AML-193 (cell line): ENCODE data around the gene STC2.

Source experiments
- DNase-seq, 2 experiments: peaks; one replicate each; lab custom pipeline; 2025; lab: John Stamatoyannopoulos, UW

STC2 gene

DNA sequence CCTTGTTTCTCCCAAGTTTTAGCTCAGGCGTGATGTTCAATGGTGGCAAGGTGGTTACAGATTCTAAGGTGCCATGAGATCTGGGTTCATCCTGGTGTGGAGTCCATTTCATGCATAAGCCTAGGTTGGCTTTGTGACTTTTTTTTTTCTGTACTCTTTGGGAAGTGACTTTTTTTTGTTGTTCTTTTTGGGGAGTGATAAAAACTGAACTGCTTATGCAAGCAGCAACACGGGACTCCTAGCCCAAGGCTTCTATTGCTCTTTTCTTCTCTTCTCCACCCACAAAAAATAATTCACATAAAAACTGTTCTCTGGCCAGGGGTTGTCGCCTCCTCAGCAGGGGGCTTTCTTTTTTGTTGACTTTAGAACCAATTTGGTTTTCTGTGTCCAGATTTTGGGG is 15.4 kb downstream of the STC2 start:
- DNase-seq, result no peak

DNA sequence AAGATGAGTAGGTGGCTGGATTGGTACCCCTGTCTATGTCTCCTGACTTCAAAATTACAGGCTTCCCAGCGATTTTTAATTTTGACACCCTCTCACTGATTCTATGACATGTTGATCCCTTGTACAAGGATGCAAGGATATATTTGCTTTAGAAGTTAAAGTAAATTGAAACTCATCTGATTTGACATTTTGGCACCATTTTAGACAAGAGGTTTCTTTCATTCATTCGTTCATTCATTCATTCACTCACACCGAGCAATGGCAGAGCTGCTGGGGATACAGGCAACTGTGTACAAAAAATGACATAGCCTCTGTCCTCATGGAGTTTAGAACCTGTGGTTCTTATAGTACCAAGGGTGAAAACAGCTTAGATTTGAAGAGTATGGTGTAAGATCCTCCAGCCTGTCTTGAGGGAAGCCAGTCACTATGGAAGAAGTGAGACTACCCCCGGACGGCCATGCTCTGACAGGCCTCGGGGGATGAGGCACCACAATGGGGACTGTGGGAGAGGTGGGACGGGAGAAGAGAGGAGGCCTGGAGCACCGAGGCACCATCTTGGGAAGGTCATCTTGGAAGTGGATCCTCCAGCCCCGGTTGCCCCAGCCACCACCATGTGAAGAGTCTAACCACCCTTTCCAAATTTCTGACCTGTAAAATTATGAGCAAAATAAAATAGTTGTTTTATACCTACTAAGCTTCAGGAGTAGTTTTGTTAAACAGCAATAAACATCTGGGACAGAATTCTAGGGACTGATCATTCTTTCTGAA is 16.2 kb downstream of the STC2 start:
- DNase-seq, result no peak

DNA sequence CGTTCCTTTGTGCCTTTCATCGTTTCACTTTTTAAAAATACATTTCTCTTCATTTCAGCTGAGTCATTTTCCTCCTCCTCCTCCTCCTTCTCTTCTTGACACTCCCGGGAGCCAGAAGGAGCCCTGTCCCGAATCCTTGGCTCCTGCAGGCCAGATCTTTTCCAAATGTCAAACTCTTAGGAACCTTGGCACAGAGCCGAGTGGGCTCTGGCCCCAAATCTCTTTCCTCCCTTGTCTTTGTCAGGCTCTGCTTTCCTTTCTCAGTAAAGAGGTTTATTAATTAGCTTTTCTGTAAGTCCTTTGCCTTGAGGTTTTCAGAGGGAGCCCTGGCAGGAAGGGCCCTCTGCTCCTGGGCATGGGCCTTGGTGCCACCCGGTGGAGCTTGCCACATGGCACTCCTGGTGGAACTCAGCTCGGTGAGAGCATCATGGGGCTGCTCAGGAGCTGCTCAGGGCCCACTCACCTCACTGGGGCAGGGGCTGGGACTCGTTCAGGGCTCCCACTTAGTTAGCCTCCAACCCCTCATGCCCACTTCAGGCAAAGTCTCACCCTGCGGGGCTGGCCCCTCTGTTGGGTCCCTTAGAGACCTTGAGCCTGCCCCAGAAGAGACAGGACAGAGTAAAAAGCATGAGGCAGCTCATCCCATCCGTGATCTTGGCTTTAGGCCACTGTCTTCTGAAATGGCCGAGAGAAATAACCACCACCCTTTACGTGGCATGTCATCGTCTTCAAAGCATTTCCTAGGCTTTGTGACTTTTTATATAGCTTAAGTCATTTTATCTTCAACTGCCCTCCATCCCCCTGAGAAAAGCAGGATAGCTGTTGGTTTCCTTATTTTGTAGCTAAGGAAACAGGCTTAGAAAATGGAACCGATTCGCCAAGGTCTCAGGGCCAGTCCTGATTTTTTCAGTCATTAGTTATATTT is 17.1 kb downstream of the STC2 start:
- DNase-seq, result no peak

DNA sequence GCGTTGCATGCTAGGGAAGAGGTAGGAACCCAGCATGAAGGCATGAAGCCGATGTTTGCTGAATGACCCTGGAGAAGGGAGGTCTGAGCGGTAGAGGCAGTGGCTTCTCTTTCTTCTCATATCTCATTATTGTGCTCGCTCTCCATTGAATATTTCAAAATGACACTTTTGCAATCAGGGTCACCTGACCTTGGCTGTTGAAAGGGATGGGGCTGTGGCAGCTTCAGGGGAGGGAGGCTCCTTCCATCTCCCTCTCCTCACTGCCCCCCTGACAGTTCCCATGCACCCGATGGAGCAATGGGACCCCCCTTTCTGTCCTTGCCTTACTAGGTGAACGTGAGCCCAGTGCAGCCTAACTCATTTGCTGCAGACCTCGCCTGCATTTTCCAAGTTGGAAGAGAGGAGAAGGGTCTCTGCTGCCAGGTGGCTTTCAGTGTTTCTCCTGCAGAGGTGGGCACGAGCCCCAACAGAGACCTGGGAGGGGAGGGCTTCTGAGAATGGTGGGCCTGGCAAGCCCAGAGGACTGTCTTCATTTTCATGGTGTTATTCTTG is 17.9 kb downstream of the STC2 start:
- DNase-seq, result peak; percentile 36 to 41

DNA sequence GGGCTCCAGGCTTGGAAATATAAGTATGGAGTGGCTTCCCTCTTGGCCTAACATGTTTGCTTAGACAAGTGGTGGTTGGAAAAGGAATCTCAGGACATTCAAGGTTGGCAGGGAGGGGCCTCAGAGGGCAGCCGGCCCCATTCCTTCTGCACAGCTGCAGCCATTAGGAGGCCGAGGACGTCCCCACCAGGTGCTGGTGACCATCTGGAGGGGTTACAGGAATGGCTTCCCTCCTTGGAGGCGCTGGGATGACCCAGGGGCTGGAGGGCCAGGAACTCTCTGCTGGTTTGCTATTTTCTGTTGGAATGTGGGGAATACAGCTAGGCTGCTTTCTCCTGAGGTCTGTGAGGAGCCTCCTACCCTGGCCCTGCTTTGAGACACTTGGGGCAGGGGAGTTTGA is 18.5 kb downstream of the STC2 start:
- no peak for DNase-seq

DNA sequence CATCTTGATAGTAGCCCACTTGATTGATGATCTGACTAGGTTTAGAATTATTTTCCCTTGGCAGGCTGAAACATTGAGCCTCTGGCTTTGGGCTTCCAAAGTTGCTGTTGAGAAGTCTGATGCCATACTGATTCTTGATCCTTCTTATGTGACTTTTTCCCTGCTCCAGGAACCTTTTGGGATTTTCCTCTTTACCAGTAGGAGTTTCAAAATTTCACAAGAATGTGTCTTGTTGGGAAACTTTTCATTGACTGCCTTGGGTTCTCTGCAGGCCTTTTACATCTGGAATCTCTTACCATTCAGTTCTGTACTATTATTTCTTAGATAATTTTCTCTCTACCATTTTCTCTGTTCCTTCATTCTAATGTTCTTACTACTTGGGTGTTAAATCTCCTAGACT is 20.0 kb downstream of the STC2 start:
- DNase-seq, result no peak

DNA sequence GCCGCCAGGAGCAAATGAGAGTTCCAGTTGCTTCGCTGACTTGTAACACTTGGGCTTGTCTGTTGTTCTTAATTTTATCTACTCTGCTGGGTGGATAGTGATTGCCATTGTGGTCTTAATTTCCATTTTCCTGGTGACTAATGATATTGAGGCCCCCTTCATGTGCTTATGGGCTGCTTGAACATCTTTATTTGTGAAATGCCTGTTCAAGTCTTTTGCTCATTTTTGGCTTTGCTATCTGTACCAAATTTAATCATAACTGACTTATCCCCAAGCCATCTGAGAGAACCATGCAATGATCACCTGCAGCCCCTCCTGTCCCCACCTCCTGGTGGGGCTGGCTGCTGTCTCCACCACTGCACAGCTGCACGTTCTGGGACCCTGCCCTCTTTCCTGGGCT is 20.5 kb downstream of the STC2 start:
- DNase-seq, result no peak

DNA sequence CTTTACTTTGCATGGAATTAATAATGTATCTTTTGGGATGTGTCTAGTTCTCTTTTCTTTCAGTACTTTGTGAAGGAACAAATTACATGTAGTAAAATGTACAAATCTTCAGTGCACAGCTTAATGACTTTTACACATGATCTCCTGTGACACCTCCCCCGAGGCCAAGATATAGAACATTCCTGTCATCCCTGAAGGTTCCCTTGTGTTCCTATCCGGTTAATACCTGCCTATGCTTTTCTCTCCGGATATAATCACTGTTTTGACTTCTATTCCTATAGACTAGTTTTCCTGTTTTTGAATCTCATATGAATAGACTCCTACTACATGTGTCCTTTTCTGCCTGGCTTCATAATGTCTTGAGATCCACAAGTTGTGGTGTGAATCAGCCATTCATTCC is 21.5 kb downstream of the STC2 start:
- no peak for DNase-seq

DNA sequence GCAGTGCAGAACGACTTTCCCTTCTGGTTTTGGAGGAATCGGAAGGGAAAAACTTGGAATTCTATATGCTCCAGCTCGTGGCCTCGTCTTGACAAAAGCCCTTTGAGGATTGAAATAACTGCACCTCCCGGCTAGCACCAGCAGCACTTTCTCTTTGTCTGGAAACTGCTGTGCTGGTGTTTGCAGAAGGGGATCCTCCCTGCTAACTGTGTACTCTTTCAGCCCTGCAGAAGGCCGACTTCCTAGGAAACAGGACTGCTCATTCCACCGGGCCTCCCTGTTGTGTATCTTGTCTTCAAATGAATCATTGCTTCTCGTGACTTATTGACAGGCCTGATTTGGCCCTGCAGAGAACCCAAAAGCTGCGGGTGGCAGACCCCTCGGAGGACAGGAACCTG is 23.6 kb downstream of the STC2 start:
- DNase-seq, result no peak

DNA sequence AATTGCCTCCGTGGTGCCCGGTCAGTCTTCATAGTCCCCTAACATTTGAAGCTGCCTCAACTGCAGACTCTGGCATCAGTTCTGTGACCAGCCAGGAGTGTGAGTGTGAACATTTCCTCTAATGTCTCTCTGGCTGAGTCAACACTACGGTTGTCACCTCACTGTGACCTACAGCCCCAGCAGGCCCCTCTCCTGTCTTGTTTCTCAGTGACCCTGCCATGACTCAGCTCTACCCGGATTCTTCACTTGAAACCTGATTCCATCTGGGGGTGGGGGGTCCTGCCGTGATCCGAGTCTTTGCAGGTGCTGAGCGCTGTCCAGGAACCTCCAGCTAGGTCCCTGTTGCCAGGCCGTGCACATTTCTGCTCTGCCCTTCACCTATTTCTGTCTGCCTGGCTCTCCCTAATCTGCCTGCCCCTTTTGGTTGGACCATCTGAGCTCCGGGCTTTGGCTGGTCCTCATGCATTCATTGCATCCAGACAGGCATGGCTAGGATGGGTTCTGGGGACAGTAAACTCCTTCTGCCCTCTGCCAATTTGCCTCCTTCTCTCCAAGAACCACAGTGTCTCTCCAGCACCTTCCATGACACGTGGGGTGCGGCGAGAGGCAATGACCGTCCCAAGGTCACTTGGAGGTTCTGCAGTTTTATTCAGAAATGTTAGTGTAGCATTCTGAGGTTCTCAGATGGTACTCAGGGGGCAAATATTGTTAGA is 24.2 kb downstream of the STC2 start:
- DNase-seq, result no peak

DNA sequence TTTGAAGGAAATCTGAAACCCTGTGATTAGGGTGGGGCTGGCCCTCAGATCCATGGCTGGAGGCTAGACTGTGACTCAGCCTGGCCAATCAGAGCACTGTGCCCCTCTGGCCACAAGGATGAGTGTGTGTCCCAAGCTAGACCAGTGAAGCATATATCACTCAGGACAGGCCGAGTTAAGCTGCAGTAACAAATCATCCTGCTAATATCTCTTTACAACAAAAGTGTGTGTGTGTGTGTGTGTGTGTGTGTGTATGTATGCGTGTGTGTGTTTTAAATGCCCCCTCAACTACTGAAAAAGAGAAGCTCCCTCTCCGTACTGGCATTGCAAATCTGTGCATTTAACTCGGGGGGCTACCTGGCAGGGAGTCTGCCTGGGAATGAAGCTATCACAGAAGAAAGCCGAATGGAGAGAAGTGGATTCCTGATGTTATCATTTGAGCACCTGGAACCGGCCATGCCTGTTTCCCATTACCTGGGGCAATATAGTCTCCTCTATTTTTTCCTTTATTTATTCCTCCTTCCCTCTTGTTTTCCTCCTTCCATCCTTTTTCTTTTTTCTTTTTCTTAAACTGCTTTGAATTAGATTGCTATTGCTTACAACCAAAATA is 25.6 kb downstream of the STC2 start:
- no peak for DNase-seq

DNA sequence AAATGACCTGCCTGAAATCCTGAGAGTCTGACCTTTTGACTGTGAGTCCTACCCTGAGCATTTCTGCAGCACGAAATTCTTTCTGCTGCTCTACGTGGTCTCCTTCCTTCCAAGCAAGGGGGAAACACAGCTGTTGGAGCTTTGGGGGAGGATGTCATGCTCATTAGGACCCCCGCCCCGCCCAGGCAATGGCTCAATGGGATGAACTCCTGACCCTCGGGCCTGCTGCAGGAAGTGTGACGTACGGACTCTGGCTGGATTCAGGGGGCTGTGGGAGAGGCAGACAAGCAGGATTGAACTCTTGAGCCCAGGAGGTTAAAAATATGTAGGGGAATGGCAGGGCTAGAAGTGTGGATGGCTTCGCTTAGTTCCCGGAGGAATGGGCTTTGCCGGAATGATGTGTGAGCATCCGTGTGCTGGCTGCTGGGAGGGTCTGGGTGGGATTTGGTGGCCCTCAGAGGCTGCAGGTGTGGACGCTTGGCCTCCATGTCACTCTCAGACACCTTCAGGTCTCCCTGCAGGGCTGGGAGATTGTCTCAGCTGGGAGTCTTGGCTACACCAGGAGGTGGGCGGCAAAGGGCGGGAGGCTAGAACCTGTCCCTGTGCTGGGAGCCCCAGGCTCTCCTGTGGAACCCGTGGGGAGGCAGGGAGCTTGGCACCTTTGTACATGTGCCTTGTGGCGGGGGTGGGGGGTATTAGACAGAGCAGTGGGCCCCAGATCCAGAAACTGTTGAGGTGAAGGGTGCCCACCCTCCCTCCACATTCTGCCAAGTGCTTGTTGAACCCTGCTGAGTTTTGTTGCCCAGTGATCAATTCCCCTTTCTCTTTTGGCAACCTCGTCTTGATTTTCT is 26.3 kb downstream of the STC2 start:
- no peak for DNase-seq

DNA sequence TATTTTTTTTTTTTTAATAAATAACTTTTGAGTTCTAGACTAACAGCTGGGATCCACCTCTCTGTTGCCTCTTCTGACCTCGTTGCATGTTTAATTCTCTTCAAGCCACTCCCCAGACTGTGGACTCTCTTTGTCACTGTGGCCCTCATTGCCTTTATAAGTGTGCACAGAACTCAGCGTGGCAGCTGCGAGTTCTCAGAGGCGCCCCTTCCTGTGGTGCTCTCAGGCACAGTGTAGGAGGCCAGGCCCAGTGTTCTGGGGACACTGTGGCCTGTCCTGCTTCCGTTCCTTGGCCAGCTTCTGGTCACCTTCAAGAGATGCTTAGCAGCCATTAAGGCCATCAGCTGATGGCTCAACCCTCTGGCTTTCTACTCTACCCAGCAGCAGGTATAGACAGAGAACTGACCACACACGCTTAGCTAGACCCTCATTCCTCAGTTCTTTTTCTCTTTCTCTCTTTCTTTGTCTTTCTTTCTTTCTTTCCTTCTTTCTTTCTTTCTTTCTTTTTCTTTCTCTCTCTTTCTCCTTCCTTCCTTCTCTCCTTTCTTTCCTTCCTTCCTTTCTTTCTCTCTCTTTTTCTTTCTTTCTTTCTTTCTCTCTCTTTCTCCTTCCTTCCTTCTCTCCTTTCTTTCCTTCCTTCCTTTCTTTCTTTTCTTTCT is 27.7 kb downstream of the STC2 start:
- DNase-seq, result no peak

DNA sequence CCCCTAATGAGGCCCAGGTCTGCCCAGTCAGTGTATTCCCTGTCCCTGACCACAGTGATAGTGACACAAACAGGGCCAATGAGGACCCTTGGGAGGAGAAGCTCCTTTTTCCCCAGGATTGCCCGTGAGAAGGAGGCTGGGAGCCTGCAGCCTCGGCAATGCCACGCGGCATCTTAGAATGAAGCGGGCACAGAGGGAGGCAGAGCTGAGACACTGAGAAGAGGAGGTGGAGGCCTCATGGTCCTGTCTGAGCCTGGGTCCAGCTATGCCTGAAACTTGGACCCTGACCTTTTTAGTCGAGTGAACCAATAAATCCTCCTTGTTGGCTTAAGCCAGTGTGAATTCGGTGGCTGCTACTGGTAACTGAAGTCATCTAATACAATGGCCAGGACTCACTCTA is 28.4 kb downstream of the STC2 start:
- no peak for DNase-seq

DNA sequence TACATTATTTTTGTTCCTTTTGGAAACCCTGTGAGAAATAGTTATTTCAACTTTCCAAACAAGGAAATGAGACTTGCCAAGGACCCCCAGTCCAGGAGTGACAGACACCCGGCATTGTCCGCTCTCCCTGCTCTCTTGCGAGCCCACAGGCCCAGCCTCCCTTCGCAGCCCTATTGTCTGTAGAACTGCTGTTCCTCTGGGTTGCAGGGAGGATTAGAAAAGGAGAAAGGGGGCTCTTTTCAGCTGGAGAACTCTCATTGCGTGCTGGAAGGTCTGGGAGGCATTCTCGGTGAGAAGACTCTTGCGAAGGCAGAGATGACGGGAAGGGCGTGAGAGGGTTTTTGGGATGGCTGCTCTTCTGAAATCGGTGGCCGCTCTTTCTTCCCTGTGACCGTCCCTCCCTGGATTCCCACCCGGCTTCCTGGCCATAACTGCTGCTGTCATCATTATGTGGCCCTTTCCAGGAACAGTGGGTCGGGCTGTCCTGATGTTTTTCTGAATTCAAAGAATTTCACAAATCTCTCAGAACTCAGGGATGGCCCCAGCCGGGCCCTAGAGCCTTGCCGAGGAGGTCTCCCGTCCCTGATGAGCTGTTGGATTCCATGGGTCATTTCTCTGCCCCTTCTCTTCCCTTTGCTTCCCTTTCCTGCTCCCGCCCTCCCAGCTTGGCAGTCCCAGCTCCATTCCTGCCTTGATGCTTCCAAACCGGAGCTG is 29.8 kb downstream of the STC2 start:
- DNase-seq, result no peak

DNA sequence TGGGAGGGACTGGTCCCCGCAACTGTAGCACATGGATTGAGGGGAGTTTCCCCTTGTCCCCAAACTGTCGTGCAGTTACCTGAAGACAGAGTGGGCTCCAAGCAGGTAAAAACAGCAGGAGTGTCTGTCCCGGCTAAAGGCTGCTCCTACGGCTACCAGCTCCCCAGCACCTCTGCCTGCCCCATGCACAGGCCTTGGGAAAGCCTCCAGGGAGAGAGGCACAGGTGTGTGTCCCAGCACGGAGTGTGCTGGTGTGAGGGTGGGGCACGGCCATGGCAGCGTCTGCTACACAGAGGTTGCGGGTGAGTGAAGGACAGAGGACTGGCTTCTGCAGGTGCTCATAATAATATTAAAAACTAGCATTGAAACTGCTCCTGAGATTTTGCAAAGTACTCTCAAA is 30.4 kb downstream of the STC2 start:
- no peak for DNase-seq

DNA sequence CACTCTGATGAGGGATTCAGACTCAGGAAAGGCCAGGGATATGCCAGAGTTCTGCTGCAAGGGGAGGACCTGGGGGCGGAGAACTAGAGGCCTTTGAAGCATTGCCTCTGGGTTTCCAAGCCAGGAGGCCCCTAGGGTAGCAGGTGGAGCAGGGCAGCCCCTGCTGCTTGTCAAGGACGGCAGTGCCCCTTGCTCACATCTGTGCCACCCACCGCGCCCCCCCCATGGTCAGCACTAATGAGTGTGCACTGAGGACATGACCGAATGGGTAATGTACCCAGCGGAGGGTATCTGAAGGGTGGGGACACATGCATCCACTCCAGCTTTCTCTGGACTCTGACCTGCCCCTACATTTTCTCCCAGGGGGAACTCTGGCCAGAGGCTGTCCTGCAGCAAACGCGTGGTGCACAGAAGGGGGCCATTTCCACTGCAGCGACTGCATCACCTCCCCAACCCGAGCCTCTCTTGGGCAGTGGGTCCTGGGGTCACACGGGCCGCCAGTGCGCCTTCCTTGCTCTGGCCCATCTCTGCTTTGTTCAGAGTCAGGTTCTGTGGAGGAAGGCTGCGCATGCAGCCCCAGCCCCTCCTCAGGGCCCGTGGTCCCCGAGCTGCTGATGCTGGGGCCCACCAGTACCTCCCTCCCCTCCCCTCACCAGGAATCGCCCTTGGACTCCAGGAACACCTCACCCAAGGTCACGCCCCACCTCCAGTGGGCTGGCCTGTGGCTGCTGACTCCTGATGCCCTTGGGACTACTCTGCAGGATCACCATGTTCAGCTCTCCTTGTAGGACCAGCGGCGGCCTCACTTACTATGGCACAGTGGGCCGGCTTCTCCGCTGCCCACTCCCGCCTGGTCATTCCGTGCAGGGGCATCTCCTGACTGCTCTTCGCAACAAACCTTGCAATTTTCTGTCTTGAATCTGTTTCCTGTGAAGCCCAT is 31.2 kb downstream of the STC2 start:
- DNase-seq, result no peak

DNA sequence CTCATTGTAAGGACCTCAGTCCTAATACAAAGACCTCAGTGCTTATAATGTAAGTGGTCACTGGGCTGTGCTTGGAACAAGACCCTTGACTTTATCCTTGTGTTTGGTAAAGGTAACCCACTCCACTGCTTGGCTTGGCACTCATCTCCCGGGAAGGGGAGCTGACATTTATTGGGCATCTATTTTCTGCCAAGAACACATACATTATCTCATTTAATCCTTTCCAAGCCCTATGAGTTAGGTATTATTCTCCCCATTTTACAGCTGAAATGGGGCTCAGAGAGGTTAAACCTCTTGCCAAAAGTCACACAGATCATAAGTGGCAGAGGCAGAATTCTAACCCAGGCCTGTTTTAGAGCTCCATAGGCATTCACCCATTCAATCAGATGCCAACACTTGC is 32.4 kb downstream of the STC2 start:
- DNase-seq, result no peak
